Measurements from ENCODE around the gene RNF5.
A peak's percentile ranks its signal among the peaks of the same experiment; 100 is the strongest.
"Not testable (repeated sequence)": the region's sequence is repeated elsewhere in the genome, so short reads cannot be mapped to it uniquely, and the experiment has no call there.

Gene RNF5

DNA sequence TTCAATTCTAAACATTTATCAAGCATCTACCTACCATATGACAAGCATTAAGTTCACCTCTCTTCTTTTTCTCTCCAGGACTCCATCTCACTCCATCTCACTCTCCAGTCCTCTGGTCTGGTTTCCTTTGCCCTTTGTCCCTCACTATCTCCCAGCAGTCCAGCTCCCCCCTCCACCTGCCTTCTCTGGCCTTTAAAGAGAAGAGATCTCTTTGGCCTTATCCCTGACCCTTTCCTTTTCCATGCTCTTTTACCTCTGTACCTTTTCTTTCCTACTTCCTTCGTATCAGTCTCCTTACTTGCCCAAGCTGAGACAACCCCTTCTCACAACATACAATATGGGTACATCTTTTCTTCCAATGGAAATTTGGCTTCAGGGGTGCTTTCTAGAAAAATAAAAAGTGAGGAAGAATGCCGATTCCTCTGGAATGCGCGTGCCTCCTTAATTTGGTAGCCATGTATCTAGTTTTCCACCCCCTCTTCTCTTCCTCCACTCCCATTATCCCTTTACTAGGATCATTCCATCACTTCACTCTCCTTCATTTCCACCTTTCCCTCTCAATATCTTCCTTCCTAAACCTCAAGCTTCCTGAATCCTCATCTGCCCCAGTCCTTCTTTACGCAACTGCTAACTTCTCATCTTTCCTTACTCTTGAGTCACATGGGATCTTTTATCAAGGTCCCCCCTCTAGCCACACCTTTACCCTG, 1.6 kb upstream of the RNF5 start:
- no peak for DNase-seq

DNA sequence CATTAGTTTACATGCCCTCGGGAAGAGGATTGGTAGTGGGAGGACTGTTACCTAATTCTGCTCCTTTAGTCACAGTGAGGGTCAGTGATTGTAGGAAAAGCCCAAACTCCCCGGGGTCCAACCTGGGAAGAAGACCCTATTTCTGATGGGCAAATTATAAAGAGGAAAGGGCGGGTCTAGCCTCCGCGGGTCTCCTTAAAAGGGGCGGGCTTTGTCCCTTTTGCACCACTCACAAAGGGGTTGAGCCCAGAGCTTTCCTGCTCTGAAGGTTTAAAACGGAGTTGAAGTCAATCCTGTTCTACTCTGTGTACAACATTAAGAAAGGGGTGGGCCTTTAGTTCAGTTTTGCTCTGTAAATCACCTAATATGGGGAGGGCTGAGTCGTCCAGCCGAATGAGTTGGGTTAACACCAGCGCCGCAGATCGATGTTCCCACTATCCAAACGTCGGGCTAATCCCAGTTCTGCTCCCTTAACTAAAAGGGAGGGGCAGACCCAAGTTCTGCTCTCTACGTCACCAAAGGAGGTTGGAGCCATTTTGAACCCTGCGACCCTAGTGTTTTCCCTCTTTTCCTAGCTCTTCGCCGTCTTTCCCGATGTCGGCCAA, 920 bp upstream of the RNF5 start:
- DNase-seq = no peak

DNA sequence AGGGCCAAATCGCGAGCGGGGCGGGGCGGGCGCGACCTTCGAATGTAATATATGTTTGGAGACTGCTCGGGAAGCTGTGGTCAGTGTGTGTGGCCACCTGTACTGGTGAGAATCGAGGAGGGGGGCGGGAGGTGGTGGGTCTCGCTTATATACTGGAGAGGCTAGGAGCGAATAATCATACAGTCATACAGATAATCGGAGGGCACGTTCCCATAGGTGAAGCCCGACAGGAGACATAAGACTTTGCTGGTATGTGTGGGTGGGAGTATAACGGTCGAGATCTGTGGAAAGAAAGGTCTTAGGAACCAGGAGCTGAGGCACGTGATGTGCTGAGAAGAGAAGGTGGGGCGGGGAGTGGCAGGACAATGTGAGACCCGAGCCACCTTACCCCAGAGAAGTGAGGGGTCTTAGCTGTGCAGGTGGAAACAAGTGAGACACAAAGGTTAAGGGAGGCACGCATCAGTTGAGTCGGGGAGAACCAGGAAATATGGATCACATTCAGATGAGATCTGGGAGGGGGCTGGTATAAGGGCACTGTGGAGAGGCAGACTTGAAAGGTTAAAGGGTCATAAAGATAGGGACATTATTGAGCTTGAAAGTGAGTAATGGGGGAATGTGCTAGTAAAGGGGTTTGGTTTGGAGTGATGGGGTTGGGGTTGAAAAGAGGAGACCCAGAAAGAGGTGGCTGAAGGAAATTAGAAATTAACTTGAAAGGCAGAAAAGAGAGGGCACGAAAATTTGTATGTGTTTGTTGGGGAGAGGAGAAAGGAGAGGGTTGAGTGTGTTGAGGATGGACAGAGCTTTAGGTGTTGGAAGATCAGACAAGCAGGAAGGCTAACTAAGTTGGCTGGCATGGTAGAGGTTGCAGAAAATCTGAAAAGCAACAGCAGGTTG, 589 bp downstream of the RNF5 start:
- DNase-seq = no peak

DNA sequence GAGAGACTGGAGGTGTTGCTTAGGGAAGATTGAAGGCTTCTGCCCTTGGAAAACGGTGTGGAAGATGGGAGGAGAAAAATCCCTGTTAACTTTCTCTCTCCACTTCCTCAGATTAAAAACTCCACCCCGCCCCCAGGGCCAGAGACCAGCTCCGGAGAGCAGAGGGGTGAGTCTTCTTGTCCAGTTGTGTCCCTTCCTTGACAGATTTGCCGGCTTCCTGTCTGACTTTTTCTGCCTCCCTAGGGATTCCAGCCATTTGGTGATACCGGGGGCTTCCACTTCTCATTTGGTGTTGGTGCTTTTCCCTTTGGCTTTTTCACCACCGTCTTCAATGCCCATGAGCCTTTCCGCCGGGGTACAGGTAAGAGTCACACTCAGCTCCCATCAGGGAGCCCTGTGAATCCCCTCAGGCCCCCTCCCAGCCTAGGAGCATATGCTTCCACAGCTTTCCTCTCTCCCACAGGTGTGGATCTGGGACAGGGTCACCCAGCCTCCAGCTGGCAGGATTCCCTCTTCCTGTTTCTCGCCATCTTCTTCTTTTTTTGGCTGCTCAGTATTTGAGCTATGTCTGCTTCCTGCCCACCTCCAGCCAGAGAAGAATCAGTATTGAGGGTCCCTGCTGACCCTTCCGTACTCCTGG, 1.7 kb downstream of the RNF5 start:
- DNase-seq = no peak

DNA sequence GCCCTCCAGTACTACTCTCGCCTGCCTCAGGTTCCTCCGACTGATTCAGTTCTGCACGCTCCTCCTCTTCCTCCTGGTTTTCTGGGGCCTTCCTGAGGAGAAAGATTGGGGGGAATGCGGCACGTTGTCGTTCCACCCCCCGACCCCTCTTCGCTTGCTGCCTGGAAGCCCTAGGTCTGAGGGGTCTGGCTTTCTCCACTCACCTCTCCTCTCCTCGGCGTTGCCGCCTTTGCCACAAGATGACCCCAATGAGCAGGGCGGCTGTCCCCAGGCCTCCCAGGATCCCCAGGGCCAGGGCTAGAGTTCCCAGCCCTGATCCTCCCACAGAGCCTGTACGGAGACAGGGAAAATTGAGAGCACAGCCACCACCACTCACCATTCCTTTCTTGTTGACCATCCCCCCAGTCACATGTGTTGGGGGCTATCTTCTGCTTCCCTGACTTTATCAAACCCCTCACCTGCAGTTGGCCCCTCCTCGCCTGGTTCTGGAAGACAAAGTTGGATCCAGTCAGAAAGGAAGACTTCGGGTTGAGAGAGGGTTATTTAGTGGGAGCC, 3.0 kb downstream of the RNF5 start:
- no peak for DNase-seq

DNA sequence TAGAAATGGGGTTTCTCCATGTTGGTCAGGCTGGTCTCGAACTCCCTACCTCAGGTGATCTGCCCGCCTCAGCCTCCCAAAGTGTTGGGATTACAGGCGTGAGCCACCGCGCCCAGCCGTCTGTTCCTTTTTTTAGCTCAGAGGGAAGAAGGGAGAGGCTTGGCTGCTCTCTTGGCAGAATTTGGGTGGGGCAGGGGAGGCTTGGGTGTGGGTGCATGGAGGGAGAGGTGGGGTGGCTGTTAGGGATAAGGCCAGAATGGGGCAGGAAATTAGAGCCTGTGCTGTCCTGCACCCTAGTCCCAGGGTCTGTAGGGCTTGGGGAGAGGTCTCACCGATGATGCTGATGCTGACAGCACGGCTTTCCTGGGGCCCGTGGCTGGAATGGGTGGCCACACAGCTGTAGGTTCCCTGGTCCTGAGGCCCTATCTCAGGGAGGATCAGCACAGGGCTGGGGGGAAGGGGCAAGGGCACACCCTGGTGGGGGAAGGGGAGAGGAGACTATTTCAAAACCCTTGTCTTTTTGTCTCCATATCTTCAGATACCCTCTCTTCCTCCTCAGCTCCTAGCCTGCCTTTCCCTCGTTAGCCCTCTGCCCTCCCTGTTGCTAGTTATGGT, 3.8 kb downstream of the RNF5 start:
- no peak for DNase-seq

DNA sequence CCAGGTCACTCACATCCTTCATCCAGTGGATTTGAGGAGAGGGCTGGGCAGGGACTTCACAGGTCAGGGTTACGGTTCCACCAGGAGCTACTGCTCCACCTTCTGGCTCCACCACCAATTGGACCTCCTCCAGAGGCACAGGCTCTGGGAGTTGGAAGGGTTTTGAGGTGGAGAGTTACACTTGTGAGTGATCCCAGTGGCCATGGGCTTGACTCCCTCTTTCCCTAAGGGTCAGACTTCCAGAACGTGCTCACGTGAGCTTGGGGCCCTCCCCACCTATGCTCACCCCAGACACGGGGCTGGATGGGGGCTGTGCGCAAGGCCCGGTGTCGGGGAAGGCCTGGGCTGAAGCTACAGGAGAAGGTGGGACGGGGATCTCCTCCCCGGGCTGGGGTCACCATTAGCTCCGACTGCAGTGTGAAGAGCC, 4.4 kb downstream of the RNF5 start:
- no peak for DNase-seq

DNA sequence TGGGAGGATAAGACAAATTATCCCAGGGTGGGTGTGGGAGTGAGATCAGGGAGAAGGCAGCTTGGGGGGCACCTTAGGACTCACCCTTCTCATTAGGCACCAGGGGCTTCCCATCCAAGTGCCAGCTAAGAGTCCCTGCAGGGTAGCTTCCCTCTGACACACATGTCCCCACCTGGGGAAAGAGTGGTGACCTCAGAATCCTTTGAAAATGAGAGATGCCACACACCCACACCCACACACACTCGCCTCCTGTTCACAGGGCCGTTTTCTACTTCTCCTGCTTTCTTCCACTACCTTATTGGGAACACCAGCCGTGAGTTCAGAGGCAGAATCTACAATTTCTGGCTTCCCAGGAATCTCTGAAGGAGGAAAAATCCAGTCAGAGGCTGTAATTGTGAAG, 4.8 kb downstream of the RNF5 start:
- no peak for DNase-seq

DNA sequence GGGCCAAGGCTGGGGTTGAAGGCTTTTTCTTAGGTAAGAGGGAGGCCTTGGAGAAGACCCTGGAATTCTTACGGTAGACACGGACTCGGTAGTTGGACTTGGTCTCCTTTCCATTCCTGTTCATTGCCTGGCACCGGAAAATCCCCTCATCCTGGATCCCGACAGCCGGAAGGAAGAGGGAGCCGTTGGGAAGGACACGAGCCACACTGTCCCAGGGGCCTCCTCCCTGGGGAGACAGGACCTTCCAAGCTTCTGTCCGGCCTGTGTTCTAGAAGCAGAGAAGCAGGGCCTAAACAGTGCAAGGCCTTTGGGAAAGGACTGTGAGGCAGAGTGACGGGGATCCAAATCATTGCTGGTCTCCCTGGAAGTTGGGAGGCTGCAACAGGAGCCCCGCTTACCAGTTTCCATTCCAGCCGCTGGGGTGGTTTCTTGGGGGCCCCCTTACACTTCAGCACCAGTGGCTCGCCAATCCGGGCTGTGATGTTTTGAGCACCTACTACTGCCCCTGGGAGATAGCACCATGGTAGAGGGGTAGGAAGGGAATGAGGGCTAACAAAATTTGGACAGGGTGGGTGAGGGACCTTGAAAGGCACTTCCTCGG, 5.4 kb downstream of the RNF5 start:
- DNase-seq = no peak

DNA sequence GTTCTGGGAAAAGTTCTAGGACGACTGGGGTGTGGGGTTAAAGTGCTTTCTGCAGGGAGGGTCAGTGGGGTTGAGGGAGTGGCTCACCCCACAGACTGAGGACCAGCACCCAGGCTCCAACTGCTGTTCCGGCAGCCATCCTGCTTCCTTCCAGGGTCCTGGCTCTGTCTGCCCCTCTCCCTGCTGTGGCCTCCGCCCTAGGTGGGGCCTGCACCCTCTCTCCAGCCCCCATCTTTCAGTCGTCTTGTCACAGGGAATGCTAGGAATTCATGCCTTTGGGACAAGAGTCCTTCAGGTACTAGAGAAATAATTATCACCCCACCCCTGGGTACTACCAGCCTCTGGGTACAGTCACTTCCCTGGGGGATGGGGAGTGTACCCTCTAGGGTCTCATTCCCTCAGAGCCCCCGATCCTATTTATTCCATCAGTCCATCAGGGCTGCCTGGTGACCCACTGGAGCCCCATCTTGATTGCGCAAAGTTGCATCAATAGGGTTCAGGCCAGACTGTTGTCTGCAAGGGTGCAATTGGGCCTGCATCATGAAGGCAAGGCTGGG, 6.0 kb downstream of the RNF5 start, which contains the start of gene AGER:
AGER (minus strand) TSS at position 170 of the 557 bp plus-strand sequence; CDS start at position 139, 31 bp downstream.
- DNase-seq = no peak

DNA sequence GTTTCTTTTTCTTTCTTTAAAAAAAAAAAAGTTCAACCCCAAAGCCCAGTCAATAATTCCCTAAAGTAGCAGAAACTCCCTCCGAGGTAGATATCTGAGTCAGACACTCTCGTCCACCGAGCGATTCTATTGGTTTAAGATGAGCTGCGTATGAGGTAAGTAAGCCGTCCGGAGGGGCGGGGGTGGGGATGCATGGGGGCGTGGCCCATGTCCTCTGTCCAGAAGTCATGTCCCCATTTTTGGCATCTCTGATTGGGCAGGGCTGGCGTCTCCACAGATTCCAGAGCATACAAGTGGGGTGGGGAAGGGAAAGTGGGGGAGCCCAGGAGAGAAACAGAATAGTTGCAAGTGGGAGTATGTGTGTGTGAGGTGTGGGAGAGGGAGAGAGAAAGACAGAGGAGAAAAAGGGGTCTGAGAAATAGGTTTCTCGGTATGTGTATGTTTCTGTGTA, 7.5 kb downstream of the RNF5 start:
- DNase-seq = not testable (repeated sequence)

DNA sequence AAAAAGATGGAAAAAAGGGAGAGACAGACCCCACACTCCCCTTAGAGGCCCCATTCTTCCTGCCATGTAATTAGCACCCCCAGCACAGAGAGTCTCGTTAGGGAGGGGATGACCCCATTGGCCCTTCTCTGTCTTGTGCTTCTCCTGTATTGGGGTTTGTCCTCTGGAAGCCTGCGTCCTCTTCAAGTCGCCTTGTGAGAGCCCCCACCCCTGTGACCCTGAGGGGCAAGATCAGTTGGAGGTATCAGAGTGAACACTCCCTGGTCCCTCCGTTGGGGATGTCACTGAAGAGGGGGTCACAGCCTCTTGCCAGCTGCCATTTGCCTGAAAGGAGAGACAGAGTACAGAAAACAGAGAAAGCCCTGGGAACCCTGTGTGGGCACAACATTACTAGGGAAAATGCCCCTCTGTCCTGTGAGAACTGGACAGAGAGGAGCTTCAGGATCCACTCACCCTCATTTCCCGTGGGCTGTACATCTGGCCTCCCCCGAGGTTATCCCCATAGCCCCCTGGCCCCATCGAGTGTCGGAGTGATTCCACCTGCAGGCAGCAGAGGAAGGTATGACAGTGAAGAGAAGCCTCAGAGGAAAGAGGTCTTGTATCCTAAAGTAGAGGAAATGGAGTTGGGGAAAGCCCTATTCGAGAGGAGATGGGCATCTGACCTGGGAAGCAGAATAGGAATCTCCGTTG, 8.1 kb downstream of the RNF5 start:
- not testable (repeated sequence) for DNase-seq

DNA sequence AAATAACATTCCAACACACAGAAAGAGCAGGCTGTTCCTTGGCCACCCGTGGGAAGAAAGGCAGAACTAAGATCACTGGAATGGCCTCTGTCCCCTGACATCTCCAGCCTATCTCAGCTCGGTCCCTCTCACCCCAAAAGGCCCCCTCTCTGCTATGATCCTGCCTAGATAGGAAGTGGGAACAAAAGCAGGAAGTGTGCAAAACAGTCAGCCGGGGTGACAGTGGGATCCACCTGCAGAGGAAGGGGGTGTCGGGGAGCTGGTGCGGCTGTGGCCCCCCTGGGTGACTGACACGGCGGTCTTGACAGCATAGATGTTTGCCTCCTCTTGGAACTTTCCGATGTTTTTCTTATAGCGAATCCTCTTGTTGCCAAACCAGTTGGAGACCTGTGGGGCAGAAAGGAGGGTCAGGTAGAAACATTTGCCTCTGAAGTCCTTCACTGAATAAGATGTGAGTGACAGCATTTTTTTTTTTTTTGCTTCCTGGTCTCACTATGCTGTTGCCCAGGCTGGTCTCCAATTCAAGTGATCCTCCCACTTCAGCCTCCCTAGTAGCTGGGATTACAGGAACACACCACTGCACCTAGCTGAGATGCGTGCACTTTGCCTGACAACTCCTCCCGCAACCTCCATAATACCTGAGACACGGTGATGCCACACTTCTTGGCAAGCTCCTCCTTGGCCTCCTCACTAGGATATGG, 9.0 kb downstream of the RNF5 start:
- no peak for DNase-seq

DNA sequence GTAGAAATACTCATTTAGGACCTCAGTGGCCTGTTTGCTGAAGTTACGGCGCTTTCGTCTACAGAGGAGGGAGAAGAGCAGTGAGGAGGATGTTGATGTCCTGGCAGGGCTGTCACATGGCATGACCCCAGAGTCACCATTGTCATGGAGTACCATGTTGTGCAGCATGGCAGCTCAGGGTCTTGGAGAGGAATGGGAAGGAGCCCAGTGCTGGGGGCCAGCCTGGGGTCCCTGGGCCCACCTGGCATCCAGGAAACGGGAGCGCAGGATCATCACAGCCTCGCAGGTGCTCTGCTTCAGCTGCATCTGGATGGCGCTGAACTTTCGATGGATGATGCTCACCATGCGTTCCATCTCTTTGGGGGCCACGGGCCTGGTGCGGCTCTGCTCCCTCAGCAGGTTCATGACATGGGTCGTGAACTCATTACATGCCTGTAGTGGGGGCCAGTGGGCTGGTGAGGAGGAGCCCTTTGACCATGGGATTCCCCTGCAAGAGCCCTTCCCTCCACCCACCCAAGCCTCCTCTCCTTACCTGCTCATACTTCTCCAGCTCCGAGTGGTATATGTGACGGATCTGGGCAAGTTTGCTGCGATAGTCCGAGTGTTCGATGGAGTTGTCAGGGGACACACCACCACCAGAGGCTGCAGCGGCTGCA, 9.6 kb downstream of the RNF5 start:
- DNase-seq = not testable (repeated sequence)

DNA sequence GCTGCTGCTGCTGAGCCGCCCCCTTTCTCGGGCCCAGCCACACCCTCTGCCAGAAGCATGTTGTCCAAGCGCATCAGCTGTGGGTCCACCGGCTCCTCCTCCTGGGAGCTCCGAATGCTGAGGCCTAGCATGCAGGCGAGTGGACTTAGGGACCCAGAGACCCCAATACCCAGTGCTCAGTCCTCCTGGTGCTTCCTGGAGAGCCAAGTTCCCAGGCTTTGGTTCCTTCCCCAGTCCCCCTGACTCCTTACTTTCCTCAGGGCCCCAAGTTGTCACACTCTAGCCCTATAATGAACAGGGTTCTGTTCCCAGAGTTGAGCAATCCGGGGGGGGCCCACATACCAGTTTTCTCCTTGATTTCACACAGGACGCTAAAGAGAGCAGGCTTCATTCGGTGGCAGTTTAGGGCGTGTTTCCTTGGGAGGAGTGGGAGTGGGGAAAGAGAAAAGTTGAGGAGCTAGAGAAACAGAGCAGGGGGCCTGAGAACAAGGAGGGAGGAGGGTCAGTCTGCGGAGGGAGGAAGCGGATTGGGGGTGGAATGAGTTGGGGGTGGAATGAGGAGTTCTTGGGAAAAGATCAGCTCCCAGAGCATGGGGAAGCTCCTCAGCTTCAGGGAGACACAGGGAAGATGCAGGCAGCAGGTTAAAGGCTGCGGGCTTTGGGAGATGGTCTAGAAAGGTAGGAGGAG, 10.3 kb downstream of the RNF5 start:
- DNase-seq = no peak

DNA sequence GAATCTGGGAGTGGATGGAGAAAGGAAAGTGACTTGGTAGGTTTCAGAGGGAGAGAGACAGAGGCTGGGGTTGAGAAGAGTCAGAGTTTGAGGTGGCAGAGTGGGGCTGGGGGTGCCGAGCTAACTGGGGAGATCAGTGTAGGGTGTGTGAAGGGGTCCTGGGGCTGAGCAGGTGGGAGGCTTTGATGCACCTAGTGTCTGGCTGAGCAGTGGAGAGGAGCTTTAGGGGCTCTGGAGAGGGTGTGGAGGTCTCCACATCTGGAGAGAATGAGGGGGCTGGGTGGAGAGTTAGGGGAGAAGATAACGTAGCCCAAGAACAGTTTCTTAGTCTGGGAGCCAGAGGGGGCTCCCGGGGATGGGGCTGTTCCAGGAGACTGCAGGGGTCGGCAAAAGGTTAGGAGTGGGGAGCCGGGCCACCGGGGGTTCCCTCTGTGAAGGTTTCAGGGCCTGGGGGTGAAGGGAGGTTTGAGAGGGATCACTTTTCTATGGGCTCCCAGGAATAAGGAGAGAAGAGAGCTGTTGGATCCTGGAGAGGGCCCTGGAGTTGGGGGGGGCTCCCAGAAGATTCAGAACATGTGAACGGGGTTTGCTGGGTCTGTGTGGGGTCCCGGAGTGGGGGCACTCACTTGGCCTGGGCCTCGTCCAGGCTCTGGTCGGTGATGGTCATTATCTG, 11.0 kb downstream of the RNF5 start:
- DNase-seq = no peak

DNA sequence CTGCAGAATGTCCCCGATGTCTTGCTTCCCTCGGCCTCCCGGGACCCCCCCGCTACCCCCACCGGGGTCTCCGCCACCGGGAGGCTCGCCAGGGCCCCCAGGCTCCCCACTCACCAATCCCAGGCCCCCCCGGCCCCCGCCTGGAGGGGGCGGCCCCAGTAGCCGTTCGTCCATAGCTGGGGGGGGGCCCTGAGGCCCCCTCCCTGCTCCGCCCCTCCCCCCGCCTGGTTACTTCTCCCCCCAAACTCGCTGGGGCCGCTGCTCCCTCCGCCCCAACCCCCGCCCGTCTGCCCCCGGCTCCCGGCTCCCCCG, 11.5 kb downstream of the RNF5 start:
- no peak for DNase-seq

DNA sequence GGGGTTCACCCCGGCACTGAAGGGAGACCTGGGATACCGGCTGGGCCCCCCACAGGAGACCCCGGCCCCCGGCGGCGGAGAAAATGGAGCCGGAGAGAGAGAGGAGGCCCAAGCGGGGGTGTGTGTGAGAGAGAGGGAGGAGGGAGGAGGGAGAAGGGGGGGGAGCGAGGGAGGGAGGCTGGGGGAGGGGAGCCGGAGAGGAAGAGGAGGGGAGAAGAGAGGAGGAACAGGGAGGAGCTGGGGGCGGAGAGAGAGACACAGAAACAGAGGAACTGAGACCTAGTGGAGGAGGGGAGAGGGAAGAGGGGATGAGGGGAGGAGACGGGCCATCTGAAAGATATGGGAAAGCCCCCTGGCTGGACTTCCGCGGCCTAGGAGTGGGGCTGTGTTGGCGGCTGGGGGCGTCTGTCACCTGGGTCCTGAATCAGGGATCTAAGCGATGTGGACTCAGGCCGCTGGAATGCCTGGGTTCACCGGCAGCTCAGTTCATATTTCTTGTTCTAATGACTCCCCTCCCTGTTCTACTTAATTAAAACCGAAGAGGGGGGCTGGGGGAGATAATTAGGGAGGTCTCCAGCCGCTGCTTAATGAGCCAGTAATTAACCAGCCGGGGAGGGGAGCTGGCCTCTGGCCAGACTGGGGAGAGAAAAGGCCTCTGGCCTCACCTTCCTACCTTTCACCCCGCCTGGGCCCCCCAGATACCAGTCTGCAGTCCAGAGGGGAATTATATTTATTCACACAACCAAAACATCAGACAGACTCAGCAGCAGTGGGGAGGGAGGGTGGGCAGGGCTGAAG, 12.0 kb downstream of the RNF5 start, which contains the start of gene PBX2:
PBX2 (minus strand) TSS at position 149 of the 798 bp plus-strand sequence. CDS start 287 bp downstream, outside the sequence.
- peak; percentile 94 for DNase-seq

All from right forelimb (tissue), 1 donor.